Measurements from ENCODE around the gene FBXO45. TPM values are rescaled to one million over a fixed set of nuclear protein-coding genes. Genes with fewer than 3 reads are reported as not detected.

The FBXO45 gene
- total RNA-seq, 1 experiment from 2014 or later, result 23.2 TPM

GRCh38 chr3:196603683-196604082 lies 35.2 kb downstream of the FBXO45 start:
- H3K27me3 ChIP-seq (ENCODE audit: insufficient read depth, low read length), result no peaks in the 10 kb centered on the region
- H4K20me1 ChIP-seq (ENCODE audit: insufficient read depth), result no peaks in the 10 kb centered on the region
- ChIA-PET POLR2A (no interaction called here), CTCF (no interaction called here), RAD21 (ENCODE audit: low non-redundant PET in 1 of 2, low total read pairs in 2 of 2, uncharacterized antibody in 2 of 2, unreplicated experiment in 2 of 2) (no interaction called here)
- no peak overlapping the region for H2AFZ ChIP-seq (ENCODE audit: low read depth, low read length, poor library complexity, severe bottlenecking)
- DNase-seq (ENCODE audit: low read depth, low spot score), result no peak
- intact Hi-C loops (cut with micrococcal nuclease), result loop anchor here (10.0 kb wide), 1 partner anchor 581 kb away; no protein-coding TSS in a partner anchor
- H3K4me1 ChIP-seq (ENCODE audit: control insufficient read depth in 1 of 2, insufficient read depth in 2 of 2, low read length in 2 of 2), result peaks cover 0 to 6% of the 10 kb centered on the region in 2 experiments; a peak in 1 of 4 replicates
- no peak overlapping the region for H3K27ac ChIP-seq (ENCODE audit: low read depth, low read length)
- no TSS peak for BruUV-seq (replicated peaks)
- H3K4me3 ChIP-seq (replicated peaks in 1 of 2; ENCODE audit: low read depth in 1 of 2, low read length in 2 of 2), result no peak overlapping the region
- H3K4me2 ChIP-seq (ENCODE audit: low read length), result no peak overlapping the region
- no peaks in the 10 kb centered on the region for H3K9me3 ChIP-seq (ENCODE audit: control insufficient read depth in 1 of 2, insufficient read depth in 1 of 2, low read depth in 1 of 2, low read length in 2 of 2)
- TF ChIP-seq MAX (IDR thresholded peaks at IDR 0.05) (no peak), RAD21 (IDR thresholded peaks at IDR 0.05; ENCODE audit: low read depth) (no peak), ZBTB33 (IDR thresholded peaks at IDR 0.05; ENCODE audit: extremely low read depth, insufficient replicate concordance, low read length) (no peak), REST (IDR thresholded peaks at IDR 0.05; ENCODE audit: low read depth) (no peak), FOSL1 (IDR thresholded peaks at IDR 0.05; ENCODE audit: low read depth) (no peak), TCF7L2 (IDR thresholded peaks at IDR 0.05; ENCODE audit: borderline replicate concordance, extremely low read depth, insufficient read depth, insufficient read length) (no peak), ELF1 (IDR thresholded peaks at IDR 0.05; ENCODE audit: borderline replicate concordance, low read depth) (no peak), ZFX (IDR thresholded peaks at IDR 0.05) (no peak), SP1 (IDR thresholded peaks at IDR 0.05; ENCODE audit: low read depth) (no peak), CBX3 (IDR thresholded peaks at IDR 0.05; ENCODE audit: low read depth) (no peak), POLR2A (IDR thresholded peaks at IDR 0.05; ENCODE audit: borderline replicate concordance, extremely low read depth, insufficient read depth, insufficient read length) (no peak), CTCF (IDR thresholded peaks at IDR 0.05 in 2 of 3, conservative IDR thresholded peaks at IDR 0.05 in 1 of 3; ENCODE audit: borderline replicate concordance in 1 of 3, insufficient read depth in 1 of 3, low read depth in 2 of 3, low read length in 2 of 3) (no peak), ZNF274 (IDR thresholded peaks at IDR 0.05; ENCODE audit: low read depth, low read length) (no peak)
- no peak for ATAC-seq
- H3K79me2 ChIP-seq (ENCODE audit: insufficient read depth, low read length), result no peaks in the 10 kb centered on the region
- no peaks in the 10 kb centered on the region for H3K9me2 ChIP-seq (ENCODE audit: insufficient read depth)
- H3K36me3 ChIP-seq (ENCODE audit: control insufficient read depth in 1 of 2, insufficient read depth in 2 of 2, low read length in 2 of 2), result no peaks in the 10 kb centered on the region
- H3K9ac ChIP-seq (ENCODE audit: low read length), result no peak overlapping the region

All from HCT116 (cell line).